SKM-1 treated with dmso at 0.1 percent for 144 hours (cell line): ENCODE results near the gene USP48.
"Not testable (repeated sequence)": the region's sequence is repeated elsewhere in the genome, so short reads cannot be mapped to it uniquely, and the experiment has no call there.

ENCODE experiments used
- DNase-seq: peaks from one replicate; lab custom pipeline; 2025; ENCODE audit not compliant: unreplicated experiment; lab: John Stamatoyannopoulos, UW

USP48 gene

DNA sequence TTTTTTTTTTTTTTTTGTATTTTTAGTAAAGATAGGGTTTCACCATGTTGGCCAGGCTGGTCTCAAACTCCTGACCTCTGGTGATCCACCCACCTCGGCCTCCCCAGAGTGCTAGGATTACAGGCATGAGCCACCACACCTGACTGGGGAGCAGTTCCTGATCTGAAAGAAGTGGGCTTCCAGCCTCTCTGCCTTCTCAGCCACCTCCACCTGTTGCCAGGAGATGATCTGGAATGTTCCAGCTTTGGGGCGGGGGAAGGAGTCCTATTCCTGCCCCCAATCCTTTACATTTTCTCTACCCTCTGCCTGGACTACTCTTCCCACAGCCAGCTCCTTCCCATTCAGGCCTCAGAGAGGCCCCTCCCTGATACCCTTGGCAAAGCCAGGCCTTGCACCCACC lies 141.9 kb downstream of the USP48 start:
- no peak for DNase-seq

DNA sequence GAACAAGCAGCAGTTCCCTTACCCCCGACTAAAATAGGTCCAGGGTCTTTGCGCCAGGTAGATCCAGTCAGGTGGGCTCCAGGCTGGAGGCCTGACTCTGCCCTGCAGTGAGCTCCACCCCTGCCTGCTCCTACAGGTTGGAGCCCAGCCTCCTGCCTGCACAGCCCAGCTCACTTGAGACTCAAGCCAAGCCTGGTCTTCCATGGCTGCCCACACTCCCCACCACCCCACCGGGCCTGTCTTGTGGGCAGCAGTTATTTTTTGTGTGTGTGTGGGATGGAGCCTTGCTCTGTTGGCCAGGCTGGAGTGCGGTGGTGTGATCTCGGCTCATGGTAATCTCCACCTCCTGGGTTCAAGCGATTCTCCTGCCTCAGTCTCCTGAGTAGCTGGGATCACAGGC lies 142.3 kb downstream of the USP48 start:
- no peak for DNase-seq

DNA sequence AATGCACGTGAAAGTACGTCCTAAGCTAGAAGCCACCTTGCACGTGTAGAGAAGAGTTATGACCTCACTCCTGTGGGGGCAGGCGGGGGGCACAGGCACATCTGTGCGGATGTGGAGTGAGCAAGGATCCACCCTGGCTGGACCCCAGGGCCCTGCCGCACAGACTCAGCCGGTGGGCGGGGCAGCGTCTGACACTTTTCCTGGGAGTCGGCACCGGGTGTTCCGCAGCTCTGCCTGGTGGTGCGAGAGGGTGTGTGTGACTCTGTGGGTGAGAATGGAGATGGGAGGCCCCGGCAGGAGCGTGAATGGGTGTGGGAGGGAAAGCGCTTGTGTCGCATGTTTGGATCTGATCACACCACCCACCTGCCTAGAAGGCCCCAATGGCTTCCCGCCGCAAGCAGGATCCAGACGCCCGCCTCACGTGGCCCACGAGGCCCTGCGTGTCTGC lies 143.3 kb downstream of the USP48 start:
- no peak for DNase-seq

DNA sequence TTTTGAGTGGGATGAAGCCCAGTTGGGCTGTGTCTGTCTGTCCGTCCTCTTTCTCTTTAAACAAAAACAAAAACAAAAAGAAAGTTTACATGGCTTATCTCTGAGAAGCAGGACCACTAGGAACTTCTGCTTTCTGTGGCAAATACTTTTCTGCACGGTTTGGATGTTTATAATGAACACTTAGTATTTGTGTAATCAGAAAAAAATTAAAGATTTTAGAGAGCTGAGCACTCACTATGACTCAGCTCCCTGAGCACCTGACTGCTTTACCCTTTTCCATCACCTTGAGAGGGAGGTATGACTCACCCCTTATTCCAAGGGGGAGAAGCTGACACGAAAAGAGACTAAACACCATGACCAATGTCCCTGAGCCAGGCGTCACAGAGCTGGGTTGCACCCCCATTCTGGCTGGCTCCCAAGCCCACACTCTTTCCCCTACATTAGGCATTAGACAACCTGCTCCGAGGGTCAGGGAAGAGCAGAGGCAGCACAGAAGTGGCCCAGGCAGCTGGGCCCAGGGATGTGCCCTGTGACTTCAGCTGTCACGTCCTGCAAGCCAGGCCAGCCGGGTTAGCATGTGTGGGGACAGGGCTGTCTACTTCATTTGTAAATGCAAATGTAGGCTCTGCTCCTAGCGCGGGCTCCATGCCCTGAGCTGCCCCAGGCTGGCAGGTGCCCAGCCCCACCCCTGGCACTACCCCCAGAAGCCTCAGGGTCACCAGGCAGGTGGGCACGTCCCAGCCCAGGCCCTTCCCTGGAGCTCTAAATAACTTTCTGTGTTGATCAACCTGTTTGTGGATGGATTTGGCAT lies 144.2 kb downstream of the USP48 start:
- peak; percentile 7 for DNase-seq

DNA sequence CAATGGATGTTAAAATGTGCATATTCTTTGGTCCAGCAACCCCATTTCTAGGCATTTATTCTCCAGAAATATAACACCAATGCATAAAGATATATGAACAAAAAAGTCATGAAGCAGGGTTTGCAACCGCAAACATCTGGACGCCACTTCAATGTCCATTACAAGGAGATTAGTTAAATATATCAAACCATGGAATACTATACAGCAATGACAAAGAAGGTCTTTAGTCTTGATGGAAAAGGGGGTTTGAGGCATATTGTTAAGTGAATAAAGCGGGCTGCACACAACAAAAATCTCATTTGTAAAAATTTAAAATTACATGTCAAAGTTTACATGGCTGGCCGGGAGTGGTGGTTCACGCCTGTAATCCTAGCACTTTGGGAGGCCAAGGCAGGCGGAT lies 145.4 kb downstream of the USP48 start:
- DNase-seq = no peak

GRCh38 chr1:21636029-21636428 lies 146.9 kb downstream of the USP48 start:
- no peak for DNase-seq

DNA sequence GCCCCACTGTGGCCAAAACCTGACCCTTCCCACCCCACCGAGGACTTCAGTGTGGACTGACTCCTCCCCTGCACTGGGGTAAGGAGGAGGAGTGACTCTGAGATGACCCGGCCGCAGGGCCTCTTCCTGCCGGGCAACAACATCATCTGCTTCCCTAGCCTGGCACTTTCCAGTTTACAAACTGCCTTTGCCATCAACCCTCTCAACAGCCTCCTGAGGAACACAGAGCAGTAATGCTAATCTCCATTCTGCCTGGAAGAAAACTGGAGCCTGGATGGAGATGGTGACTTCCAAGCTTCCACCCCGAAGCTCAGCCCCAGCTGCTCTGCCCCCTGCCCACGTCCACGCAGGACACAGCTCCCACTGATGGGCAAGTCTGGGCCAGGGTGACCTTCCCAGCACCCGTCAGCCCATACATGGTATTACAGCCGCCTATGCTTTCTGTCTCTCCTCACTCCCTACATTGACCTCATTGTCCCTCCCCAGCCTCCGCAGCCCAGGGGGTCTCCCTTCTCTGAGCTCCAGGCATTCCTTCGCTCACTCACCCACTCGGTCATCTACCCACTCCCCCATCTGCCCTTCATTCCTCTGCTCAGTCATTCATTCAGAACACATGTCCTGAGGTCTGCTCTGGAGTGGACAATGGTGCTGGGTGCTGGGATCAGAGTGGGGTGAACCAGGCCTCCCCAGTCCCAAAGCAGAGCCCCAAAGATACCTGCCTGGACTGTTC lies 148.0 kb downstream of the USP48 start:
- DNase-seq = no peak

GRCh38 chr1:21633992-21634805 lies 148.8 kb downstream of the USP48 start:
- no peak for DNase-seq

DNA sequence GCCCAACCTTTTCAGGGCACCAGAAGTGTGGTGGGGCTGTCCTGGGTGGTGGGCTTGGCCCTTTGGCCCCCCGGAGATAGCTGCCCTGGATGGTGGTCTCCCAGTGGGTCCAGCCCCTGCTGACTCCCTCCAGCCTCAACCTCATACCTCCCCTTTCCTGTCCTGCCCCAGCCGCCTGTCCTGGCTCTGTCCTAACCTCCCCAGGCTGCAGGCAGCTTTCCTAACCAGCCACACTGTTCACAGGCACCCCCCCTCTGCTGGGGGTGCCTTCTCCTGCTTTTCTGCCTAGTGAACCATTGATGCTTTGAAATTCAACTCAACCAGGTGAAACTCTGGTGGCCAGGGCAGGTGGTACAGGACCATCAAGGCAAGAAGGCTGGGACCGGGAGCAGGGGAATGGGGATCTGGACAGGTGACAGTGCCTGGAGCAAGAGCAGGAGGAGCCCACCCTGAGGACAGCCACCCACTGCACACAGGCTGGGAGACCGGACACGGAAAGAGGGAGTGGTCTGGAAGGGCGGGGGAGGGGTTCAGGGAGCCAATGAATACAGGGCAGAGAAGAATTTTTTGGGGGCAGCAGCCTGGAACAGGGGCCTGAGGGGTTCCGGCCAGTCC lies 149.7 kb downstream of the USP48 start:
- no peak for DNase-seq

GRCh38 chr1:21631944-21632887 lies 150.7 kb downstream of the USP48 start:
- DNase-seq = no peak

DNA sequence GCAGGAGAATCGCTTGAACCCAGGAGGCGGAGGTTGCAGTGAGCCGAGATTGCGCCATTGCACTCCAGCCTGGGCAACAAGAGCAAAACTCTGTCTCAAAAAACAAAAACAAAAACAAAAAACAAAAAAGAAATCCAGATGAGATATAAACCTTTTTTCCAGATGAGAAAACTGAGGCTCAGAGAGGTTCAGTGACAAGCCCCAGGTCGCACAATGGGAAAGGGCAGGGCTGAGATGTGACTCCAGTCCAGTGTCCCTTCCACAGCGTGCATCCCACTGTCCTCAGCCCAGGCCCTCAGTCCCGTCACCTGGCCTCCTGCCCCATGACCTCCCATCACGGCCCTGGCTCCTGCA lies 151.4 kb downstream of the USP48 start:
- not testable (repeated sequence) for DNase-seq

GRCh38 chr1:21630571-21631343 lies 152.2 kb downstream of the USP48 start:
- DNase-seq = no peak

GRCh38 chr1:21629971-21630370 lies 153.0 kb downstream of the USP48 start:
- no peak for DNase-seq

GRCh38 chr1:21628798-21629393 lies 154.1 kb downstream of the USP48 start:
- DNase-seq = peak; percentile 29
